LNCaP clone FGC (cell line): ENCODE measurements around the gene TAF1D.
"Not testable (repeated sequence)": the region's sequence is repeated elsewhere in the genome, so short reads cannot be mapped to it uniquely, and the experiment has no call there.

ENCODE experiments used
- DNase-seq: peaks from one replicate; pipeline ENCODE4 v3.0.0-alpha.2; 2011; ENCODE audit warnings: low read depth
- H3K4me3 ChIP-seq: 2 replicates; pipeline ENCODE4 v1.5.1; 2011; ENCODE audit warnings: mild to moderate bottlenecking, low read depth, low read length, control low read depth
- TF ChIP-seq, protein P1 (sequence below): IDR thresholded peaks from 2 replicates; pipeline ENCODE4 v1.5.1; 2012; ENCODE audit warnings: mild to moderate bottlenecking; ENCODE audit not compliant: control insufficient read depth, insufficient read depth; ENCODE audit errors: extremely low read depth

TAF1D gene, protein sequence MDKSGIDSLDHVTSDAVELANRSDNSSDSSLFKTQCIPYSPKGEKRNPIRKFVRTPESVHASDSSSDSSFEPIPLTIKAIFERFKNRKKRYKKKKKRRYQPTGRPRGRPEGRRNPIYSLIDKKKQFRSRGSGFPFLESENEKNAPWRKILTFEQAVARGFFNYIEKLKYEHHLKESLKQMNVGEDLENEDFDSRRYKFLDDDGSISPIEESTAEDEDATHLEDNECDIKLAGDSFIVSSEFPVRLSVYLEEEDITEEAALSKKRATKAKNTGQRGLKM

DNA sequence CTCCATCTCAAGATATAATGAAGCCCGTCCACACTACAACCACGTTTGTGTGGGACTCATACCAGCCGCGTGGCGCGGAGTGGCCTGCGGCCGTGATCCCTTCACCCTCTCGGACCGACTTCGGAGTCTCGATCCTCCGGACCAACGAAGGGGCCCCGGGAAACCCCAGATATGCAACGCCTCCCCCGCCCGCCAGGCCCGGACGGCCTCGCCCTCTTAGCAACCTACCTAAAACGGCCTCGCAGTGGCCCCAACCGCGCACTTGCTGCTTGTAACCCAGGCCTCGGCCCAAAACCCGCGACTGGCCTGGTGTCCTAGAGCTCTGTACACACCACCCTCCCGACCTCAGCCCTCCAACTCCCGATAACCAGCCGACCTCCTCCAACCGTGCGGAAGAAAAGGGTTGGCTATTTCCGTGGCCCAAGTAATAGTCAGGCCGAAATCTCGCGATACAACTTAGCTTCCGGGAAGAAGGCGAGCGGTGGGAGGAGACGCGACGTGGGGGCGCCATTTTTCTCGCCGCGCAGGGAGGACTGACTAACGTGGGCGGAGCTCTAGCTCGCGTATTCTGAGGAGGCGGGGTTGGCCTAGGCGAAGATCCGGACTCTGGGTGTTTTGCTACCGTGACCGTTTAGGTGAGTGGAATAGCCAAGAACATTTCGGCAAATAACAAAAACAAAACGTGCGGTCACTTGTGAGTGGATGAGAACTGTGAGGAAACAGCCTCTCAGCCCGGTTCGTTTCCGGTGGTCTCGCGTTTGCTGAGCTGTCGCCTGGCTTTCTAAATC lies at the start of gene TAF1D, which contains the start of gene C11orf54:
Gene TAF1D, minus strand, starts transcription at position 402 of the 788 bp plus-strand sequence. CDS start 2,191 bp downstream, outside the sequence.
Gene C11orf54, plus strand, starts transcription at position 579 of the 788 bp plus-strand sequence. CDS start 5,722 bp downstream, outside the sequence.
- DNase-seq: peak; percentile 95
- TF ChIP-seq, protein P1, sequence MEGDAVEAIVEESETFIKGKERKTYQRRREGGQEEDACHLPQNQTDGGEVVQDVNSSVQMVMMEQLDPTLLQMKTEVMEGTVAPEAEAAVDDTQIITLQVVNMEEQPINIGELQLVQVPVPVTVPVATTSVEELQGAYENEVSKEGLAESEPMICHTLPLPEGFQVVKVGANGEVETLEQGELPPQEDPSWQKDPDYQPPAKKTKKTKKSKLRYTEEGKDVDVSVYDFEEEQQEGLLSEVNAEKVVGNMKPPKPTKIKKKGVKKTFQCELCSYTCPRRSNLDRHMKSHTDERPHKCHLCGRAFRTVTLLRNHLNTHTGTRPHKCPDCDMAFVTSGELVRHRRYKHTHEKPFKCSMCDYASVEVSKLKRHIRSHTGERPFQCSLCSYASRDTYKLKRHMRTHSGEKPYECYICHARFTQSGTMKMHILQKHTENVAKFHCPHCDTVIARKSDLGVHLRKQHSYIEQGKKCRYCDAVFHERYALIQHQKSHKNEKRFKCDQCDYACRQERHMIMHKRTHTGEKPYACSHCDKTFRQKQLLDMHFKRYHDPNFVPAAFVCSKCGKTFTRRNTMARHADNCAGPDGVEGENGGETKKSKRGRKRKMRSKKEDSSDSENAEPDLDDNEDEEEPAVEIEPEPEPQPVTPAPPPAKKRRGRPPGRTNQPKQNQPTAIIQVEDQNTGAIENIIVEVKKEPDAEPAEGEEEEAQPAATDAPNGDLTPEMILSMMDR: 0 out of 2 replicates have a peak, but pooled peaks have one; percentile 15
- peak within 1 kb of the TSS; percentile 95 for H3K4me3 ChIP-seq

DNA sequence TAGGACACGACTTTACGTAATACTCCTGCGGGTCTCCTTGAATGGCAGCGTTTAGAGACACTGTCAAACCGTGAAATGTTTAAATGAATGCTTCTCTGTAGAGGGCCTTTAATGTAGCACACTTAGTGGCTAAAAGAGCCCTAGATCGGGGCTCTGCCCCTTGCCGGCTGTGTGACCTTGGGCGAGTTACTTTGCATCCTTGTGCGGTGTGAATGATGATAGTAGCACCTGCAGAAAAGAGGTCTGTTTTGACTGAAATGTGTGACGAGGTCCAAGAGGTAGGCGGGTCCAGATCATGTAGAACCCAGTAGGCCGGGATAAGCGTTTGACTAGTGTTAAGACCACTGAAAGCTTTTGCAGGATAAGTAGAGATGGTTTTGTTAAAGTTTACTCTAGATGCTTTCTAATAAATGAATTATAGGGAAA lies 43.7 kb upstream of the TAF1D start:
- peak overlapping the region; percentile 96 for H3K4me3 ChIP-seq
- TF ChIP-seq, protein P1: no peak
- DNase-seq: no peak

DNA sequence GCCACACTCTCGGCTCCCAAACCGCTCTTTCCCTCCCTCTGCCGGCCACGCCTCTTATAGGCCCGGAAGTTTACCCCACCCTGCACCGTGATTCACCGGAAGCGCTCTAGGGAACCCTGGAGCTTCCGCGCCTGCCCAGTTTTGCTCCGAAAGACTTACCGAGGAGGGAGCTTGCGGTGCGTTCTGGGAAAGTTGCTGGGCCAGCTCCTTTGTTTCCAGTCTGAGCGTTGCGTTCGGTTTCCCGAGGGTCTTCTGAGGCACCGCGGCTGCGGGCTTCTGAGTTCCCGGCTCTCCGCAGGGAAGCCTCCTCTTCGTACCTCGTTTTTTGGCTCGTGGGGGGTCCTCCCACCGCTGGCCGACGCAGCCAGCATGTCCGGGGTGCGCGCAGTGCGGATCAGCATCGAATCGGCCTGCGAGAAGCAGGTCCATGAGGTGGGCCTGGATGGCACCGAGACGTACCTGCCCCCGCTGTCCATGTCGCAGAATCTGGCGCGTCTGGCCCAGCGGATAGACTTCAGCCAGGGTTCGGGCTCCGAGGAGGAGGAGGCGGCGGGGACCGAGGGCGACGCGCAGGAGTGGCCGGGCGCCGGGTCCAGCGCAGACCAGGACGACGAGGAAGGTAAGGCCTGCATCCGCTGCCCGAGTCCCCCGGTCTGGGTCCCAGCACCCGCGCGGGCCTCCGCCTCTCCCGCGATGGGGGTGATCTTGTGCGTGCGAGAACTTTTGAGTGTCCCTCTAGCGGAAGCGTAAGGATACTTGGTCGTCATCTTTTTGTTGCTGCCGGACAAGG lies 43.0 kb upstream of the TAF1D start, which contains the start of gene MED17:
Gene MED17, plus strand, starts transcription at position 138 of the 790 bp plus-strand sequence. Its CDS starts 232 bp downstream, at position 370.
- TF ChIP-seq, protein P1: peak; percentile 33
- peak; percentile 82 for DNase-seq

DNA sequence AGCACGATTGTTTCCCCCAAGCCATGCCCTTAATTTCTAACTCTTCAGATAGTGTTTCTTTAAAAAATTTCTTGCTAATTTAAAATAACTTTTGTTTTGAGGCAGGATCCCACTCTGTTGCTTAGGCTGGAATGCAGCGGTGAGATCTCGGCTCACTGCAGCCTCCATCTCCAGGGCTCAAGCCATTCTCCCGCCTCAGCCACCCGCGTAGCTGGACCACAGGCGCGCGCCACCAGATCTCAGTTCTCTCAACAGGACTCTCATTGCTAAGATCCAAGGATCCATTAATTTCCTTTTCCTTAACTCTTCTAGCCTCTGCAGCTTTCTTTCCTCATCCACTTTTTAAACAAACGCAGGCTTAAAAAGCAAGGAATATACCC lies 42.5 kb upstream of the TAF1D start:
- peak overlapping the region; percentile 96 for H3K4me3 ChIP-seq
- no peak for DNase-seq

More for the DNA sequence above, 43.0 kb upstream of the TAF1D start, which contains the start of gene MED17:
- H3K4me3 ChIP-seq: peak within 1 kb of the TSS; percentile 96

DNA sequence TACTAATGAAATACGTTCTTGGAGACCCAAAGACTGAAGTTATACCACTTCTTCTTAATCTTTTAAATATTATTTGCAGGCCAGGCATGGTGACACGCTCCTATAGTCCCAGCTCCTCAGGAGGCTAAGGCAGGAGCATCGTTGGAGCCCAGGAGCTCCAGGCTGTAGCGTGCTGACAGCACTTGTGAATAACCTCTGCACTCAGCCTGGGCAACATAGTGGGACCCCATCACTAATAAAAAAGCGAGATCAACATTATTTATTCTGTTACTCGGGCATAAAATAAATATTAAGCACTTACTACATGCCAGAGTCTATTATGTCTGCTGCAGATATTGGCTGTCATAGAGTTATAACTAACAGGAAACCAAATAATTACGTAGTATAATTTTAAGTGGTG lies 42.1 kb upstream of the TAF1D start:
- TF ChIP-seq, protein P1: no peak
- no peak for DNase-seq
- peak overlapping the region; percentile 96 for H3K4me3 ChIP-seq

More for the DNA sequence above, 42.5 kb upstream of the TAF1D start:
- TF ChIP-seq, protein P1: no peak

DNA sequence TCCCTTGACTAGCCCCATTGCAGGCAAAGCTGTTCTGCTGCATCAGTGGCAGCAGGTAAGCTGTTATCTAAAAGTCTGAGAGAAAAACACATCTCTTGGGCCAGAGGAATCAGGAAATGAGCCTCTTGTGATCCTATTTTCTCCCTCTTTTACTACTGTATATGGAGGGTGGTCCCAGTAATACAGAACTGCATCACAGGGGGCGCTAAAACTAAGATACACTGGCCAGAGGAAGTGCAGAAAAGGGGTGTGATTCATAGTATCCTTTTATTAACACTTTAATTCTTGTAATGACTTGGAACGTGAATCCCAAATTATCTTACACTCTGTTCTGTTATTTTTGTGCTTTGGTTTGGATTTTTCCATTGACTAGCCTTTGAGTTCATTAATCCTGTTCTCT lies 34.0 kb upstream of the TAF1D start:
- TF ChIP-seq, protein P1: no peak
- no peak for DNase-seq
- H3K4me3 ChIP-seq: no peak overlapping the region

DNA sequence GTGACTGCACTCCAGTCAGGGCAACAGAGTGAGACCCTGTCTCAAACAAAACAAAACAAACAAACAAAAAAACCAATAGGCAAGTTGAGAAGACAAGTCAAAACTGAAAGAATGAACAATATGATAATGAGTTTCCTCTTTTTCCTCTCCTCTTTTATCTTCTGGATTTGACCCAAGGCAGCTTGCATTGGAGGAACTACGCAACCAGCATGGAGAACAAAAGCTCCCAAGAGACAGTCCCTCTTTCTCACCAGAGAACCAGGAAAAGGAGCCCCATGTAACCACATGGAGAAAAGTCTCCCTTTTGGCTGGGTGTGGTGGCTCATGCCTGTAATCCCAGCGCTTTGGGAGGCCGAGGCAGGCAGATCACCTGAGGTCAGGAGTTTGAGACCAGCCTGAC lies 33.3 kb upstream of the TAF1D start:
- H3K4me3 ChIP-seq, DNase-seq: not testable (repeated sequence)
